Right renal cortex interstitium (tissue), 3 donors: ENCODE results near the gene MOB3A. TPM values are rescaled to one million over a fixed set of nuclear protein-coding genes. Genes with fewer than 3 reads are reported as not detected.

Source experiments
- DNase-seq, 3 donors: peaks; one replicate each; pipeline ENCODE4 v3.0.0-alpha.2; 2013; ENCODE audit warnings: low read depth in 3 of 3, low spot score in 2 of 3
- polyA plus RNA-seq, 3 donors: library from polyadenylated mRNA; unstranded; fragments of 120-200 nt; gene quantifications; one replicate each; pipeline ENCODE4 v1.2.1, GENCODE V29; 2013; ENCODE audit not compliant: insufficient read length in 3 of 3

MOB3A gene
- polyA plus RNA-seq, 3 donors: 19.5 to 21.8 (median 19.9) TPM

GRCh38 chr19:2061495-2062388, 34.4 kb downstream of the MOB3A start:
- DNase-seq: peak; percentile 91 to 97 (median 97)

GRCh38 chr19:2060884-2061494, 35.1 kb downstream of the MOB3A start:
- DNase-seq: no peak

DNA sequence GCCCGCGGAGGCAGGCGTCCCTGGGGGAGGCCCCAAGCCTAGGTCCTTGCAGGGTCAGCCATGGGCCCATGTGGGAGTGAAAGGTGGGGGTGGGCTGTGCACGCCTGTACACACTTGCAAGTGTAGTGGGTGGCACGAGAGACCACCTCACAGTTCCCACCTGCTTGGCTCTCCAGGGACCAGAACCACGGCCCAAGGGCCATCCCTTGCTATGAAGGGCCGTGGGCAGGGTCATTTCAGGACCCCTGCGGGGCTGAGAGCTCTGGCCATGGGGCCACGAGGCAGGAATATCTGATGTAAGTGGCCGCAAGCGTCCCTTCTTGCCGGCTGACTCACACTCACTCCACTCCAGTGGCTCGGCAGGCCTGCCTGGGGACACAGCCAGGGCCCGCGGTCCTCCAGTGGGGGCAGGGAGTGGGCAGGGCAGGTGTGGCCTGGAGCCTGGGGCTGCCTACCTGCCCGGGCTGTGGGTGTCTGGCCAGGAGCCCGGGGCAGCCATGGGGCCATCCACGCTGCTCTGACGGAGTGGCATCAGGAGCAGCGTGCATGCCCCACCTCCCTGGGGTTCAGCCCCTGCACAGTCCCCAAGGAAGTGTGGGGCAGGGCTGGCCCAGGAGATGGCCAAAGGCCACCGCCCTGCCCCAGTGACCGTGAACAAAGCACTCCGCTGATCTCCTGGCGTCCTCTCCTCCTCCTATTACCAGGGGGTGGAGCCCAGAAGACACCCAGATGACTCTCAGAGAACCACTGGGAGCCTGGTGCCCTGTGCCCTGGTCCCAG, 36.5 kb downstream of the MOB3A start:
- no peak for DNase-seq

DNA sequence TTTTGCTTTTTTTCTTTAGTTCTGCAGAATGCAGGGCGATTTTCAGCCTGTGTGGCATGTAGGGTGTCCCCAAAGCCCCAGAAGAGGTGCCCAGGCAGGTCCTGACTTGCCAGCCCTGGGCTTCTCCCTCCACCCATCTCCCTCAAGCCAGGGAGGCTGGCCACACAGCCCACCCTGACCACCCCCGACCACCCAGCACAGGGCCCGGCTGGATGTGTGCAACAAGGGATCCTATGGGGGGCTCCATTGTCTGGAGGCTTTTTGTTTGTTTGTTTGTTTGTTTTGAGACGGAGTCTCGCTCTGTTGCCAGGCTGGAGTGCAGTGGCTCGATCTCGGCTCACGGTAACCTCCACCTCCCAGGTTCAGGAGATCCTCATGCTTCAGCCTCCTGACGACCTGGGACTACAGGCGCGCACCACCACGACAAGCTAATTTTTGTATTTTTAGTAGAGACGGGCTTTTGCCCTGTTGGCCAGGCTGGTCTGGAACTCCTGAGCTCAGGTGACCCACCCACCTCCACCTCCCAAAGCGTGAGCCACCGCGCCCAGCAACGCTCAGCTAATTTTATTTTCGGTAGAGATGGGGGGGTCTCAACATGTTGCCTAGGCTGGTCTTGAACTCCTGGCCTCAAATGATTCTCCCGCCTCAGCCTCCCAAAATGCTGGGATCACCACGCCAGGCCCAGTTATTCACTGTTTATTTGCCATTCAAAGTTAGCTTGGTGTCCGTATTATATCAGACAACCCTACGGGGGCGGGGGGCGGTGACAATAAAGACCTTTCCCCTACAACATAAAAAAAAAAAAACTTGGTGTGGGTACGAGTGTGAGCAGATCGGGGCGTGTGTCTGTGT, 37.3 kb downstream of the MOB3A start:
- DNase-seq: no peak

DNA sequence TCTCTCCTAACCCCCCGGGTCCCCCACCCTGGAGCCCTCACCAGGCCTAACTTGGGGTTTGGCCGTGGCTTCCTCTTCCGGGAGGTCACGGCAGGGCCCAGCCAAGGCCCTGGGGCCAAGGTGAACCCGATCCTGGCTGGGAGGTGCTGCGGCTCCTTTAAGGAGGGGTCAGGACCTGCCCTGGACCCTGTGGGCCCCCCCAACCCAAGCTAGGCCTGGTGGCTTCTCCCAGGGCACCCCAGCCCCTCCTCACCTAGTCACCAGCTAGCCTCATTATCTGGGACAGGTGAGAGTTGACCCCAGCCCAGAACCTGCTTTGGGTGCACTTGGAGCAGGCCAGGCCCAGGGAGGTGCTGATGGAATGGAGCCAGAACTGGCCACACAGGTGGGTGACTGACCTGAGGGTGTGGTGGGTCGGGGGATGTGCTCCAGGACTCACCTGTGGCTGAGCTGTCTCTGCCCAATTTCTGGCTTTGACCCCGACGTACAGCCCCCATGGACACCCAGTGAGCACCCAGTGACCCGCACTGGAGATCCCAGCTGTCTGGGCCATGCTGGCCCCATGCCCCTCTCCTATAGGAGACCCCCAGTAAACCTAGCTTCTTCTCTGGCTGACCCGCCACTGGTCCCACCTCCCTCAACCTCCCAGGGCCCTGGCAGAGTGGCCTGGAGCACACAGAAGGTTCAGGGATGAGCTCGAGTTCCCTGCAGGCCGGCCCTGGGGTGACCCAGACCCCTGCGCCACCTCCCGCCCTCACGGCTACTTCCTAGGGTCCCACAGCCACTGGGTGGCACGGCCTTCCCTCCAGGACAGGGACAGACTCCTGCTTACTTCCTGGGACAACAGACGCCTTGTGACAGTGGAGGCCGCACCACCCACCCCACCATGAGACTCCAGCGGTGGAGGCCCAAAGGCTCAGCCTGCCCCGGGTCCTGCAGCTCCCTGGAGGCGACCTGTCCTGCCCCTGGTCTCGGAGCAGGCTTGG, 38.3 kb downstream of the MOB3A start:
- no peak for DNase-seq

DNA sequence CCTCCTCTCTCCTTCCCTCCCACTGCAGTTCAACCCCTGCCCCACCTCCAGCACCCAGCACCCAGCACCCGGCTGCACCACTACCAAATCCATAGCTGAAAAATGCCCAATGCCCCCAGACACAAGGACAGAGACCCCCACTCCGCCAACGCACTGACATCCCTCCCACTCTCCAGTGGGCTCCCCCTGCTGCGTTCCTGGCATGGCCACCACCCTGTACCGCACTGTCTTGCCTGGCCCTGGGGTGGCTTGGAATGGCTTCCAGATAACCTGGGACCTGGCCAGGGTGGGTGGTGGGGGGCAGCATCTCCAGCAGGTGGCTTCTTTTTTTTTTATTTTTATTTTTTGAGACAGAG, 39.3 kb downstream of the MOB3A start:
- no peak for DNase-seq

DNA sequence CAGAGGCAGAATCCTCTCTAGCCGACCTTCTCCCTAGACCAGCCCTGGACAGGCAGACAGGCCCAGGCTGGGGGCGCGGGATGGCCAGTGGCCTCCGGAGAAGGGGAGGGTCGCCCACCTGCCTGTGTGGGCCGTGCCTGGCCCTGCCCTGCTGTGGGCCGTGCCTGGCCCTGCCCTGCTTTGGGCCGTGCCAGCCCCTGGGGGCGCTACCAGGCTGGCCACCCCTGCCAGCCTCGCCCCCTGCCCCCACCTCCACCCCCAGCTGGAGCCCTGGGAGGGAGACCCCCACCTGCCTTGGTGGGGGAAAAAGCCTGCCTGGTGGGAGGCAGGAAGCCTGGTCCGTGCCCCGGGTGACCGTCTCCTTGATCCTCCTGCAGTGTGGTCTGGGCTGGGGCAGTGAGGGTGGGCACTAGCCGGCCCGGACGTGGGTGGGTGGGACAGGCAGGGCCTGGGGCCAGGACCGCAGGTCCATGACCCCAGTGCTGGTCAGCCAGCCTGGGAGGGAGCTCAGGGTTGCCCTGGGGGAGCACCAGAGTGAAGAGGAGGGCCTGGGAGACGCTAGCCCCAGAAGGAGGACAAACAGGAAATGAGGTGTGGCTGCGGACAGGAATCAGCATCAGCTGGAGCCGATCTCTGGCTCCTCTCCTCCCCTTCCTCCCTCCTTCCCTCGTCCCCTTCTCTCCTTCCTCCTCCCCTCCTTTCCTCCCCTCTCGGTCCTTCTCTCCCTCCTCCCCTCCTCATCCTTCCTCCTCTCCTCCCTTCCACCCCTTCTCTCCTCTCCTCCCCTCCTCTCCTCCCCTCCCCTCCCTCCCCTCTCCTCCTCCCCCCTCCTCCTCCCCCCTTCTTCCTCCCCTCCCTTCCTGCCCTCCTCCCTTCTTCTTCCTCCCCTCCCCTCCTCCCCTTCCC, 39.9 kb downstream of the MOB3A start:
- no peak for DNase-seq

DNA sequence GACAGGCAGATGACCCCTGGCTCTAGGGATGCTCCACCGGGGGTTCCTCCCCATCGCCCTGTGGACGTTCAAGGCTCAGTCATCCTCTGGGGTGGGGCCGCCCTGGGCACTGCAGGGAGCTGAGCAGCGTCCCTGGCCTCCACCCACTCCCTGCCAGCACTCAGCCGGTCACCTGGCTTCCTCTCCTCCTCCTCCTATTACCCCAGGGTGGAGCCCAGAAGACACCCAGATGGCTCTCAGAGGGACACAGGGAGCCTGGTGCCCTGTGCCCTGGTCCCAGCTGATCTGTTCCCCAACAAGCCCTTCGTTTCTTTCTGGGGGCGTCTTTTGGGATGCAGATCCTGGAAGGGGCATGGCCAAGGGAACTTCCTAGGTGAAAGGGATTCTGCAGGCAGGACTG, 41.4 kb downstream of the MOB3A start:
- DNase-seq: no peak

- no peak for DNase-seq
These were observed 42.3 kb downstream of the MOB3A start for GRCh38 chr19:2053601-2054389.

- DNase-seq: no peak
These were observed 44.1 kb downstream of the MOB3A start for GRCh38 chr19:2051773-2052704.

- DNase-seq: peak in 2 of 3 donors; percentile 75 to 78
These were observed 44.9 kb downstream of the MOB3A start, which contains the start of gene MKNK2 for GRCh38 chr19:2050991-2051772. MKNK2 (minus strand) TSS chr19:2051244; CDS start chr19:2050851, 393 bp downstream.

DNA sequence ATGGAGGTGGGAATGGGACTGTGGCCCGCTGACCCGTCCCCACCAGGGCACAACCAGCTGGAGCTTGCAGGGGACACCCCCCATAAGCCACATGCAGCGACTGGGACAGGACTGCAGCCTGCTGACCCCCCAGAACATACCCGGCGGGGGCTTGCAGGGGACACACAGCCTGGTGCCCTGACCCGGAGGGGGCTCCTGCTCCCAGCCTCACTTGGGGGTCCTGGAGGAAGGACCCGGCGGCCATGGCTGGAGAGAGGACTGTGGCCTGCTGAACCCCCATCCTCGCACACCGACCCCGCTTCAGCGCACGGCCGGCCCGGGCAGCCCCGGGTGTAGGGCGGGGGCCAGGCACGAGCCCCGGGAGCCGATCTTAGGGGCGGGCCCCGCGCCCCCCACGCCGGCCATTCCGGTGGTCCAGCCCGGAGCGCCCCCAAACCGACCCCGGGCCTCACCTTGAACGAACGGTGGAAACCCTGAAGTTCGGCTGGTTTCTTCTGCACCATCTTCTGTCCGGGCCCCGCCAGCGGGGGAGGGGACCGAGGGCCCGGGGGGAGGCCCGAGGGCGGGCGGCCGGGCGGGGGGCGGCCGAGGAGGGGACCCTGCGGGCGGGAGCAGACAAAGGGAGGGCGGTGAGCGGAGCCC, 45.7 kb downstream of the MOB3A start:
- DNase-seq: no peak

DNA sequence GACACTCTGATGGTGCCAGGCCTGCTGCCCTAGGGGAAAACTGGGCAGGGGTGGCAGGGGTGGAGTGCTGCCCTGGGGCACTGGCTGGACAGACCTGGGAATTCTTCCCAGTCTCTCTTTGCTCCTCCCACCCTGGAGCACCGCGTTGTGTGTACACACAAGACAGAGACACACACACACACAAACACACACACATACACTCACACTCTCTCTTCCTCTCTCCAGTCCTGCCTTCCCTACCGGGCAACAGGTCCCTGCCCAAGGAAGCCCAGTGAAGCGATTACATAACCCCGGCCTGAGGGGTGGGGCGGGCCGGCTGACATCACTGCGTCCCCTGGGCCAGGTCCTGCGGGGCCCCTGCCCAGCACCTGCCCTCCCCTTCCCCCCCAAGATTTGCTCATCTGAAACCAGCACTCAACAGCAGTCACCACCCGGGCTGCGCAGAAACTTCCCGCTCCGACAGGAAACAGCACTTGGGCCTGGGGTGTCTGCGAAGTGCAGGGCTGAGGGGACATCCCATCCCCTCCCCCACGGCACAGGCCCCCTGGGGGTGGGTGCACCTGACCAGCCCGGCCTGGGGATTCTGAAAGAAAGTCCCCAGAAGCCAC, 46.3 kb downstream of the MOB3A start:
- no peak for DNase-seq

DNA sequence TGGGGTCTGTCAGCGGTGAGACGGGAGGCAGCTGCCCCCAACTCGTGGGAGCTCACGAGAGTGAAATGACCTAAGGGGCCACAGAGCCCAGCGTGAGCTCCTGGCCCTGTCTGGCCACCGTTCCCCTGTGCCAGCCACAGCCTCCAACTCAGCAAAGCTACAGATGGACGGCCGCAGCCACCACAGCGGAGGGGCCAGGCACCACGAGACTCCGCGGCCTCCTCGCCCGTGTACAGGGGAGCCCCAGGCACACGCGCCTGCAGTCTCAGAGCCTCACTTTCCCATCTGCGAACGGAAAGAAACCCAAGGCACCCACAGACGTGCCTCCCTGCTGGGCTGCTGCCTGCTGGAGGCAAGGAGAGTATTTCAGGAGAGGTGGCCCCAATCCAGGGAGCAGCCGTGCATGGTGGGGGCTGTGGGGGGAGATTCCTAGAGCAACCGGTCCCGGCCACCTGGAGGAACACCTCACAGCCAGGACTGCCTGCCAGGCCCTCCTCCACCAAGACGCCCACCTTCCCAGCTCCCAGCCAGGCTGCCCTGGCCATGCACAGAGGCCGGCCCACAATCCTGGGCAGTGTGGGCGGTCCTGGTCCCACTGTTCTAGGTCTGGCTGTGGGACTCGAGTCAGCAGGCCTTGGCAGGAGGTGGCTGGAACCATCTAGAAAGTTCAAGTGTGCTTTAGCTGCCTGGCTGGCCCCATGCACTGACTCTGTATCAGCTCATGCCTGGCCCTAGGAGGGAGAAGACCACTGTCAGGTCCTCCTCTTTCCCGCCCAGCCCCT, 47.0 kb downstream of the MOB3A start:
- DNase-seq: no peak
